ENCODE measurements around the gene DPY19L2.
"Not testable (repeated sequence)": the region's sequence is repeated elsewhere in the genome, so short reads cannot be mapped to it uniquely, and the experiment has no call there.

- TF ChIP-seq CTCF, POLR2A (IDR thresholded peaks at IDR 0.05): not testable (repeated sequence)
Observed at GRCh38 chr12:63558445-63558844, 109.8 kb downstream of the DPY19L2 start.

Measured in right lobe of liver (tissue), 4 donors.